GM12878 (cell line): ENCODE results near the gene PIGV. TPM values are rescaled to one million over a fixed set of nuclear protein-coding genes. Genes with fewer than 3 reads are reported as not detected.
A peak's percentile ranks its signal among the peaks of the same experiment; 100 is the strongest.

Experiments used
- BMI1 ChIP-seq: fragments of 450-650 bp; IDR thresholded peaks from 2 replicates; pipeline ENCODE4 v1.6.1; 2016; ENCODE audit warnings: mild to moderate bottlenecking, moderate library complexity, borderline replicate concordance
- CBFB ChIP-seq: IDR thresholded peaks from 2 replicates; pipeline ENCODE4 v1.6.1; 2016; ENCODE audit warnings: antibody characterized with exemption, low read depth
- CHD1 ChIP-seq: IDR thresholded peaks from 2 replicates; pipeline ENCODE4 v1.6.1; 2012; ENCODE audit warnings: low read depth, low read length, improper control_type of control experiment
- CREM ChIP-seq: IDR thresholded peaks from 2 replicates; pipeline ENCODE4 v1.6.1; 2014; ENCODE audit warnings: antibody characterized with exemption, low read depth
- E4F1 ChIP-seq: fragments of 450-650 bp; IDR thresholded peaks from 2 replicates; pipeline ENCODE4 v1.6.1; 2018; ENCODE audit warnings: borderline replicate concordance, mild to moderate bottlenecking; ENCODE audit not compliant: partially characterized antibody
- EGR1 ChIP-seq, 2 experiments: IDR thresholded peaks; 1 replicate in 1 of 2; 2 replicates in 1 of 2; pipeline ENCODE4 v1.6.1; 2011 to 2012; ENCODE audit warnings: low read depth in 2 of 2, low read length in 2 of 2, borderline replicate concordance in 1 of 2, mild to moderate bottlenecking in 1 of 2, moderate library complexity in 1 of 2
- ESRRA ChIP-seq: IDR thresholded peaks from 2 replicates; pipeline ENCODE4 v1.6.1; 2012; ENCODE audit warnings: mild to moderate bottlenecking, low read length, improper control_type of control experiment
- ETV6 ChIP-seq, 2 experiments: fragments of 450-650 bp in 1 of 2; IDR thresholded peaks in 1 of 2; conservative IDR thresholded peaks in 1 of 2; 2 replicates each; pipeline ENCODE4 v1.6.1; 2014; ENCODE audit warnings: antibody characterized with exemption in 1 of 2, borderline replicate concordance in 1 of 2, low read depth in 1 of 2, mild to moderate bottlenecking in 1 of 2, moderate library complexity in 1 of 2
- EZH2 ChIP-seq: IDR thresholded peaks from 2 replicates; pipeline ENCODE4 v1.6.1; 2012; ENCODE audit warnings: low read depth, mild to moderate bottlenecking, control low read depth, inconsistent platforms, low read length, borderline replicate concordance; ENCODE audit not compliant: control insufficient read depth
- GABPA ChIP-seq: IDR thresholded peaks from 2 replicates; pipeline ENCODE4 v1.6.1; 2014; ENCODE audit warnings: antibody characterized with exemption, low read depth, mild to moderate bottlenecking, inconsistent platforms
- HDAC6 ChIP-seq: fragments of 200-600 bp; sonication (generic); IDR thresholded peaks from one replicate; pipeline ENCODE4 v1.8.0; 2017; ENCODE audit warnings: antibody characterized with exemption; ENCODE audit not compliant: unreplicated experiment
- MTA2 ChIP-seq: fragments of 450-650 bp; IDR thresholded peaks from 2 replicates; pipeline ENCODE4 v1.6.1; 2016; ENCODE audit warnings: low read depth, mild to moderate bottlenecking, moderate library complexity
- NBN ChIP-seq: fragments of 450-650 bp; IDR thresholded peaks from 2 replicates; pipeline ENCODE4 v1.6.1; 2016
- NR2F1 ChIP-seq: fragments of 450-650 bp; conservative IDR thresholded peaks from 2 replicates; pipeline ENCODE4 v1.6.1; 2017; ENCODE audit warnings: mild to moderate bottlenecking
- NRF1 ChIP-seq: conservative IDR thresholded peaks from 2 replicates; pipeline ENCODE4 v1.6.1; 2011; ENCODE audit warnings: mild to moderate bottlenecking, low read depth, low read length, improper control_type of control experiment
- PAX5 ChIP-seq: IDR thresholded peaks from 2 replicates; pipeline ENCODE4 v1.6.1; 2011; ENCODE audit warnings: low read depth, low read length, borderline replicate concordance
- POLR2A ChIP-seq: IDR thresholded peaks from 2 replicates; pipeline ENCODE4 v1.6.1; 2011; ENCODE audit warnings: low read depth, mild to moderate bottlenecking, low read length
- TCF3 ChIP-seq: IDR thresholded peaks from 2 replicates; pipeline ENCODE4 v1.6.1; 2012; ENCODE audit warnings: low read depth, mild to moderate bottlenecking, low read length, borderline replicate concordance; ENCODE audit not compliant: insufficient read depth
- WRNIP1 ChIP-seq: IDR thresholded peaks from 2 replicates; pipeline ENCODE4 v1.6.1; 2011; ENCODE audit warnings: low read depth, low read length, improper control_type of control experiment, borderline replicate concordance
- ZBED1 ChIP-seq: IDR thresholded peaks from 2 replicates; pipeline ENCODE4 v1.6.1; 2016; ENCODE audit warnings: borderline replicate concordance
- ZBTB4 ChIP-seq: fragments of 450-650 bp; formaldehyde crosslinking; IDR thresholded peaks from 2 replicates; pipeline ENCODE4 v1.4.0; 2022; ENCODE audit warnings: mild to moderate bottlenecking, moderate library complexity
- polyA plus RNA-seq, 11 experiments: library from polyadenylated mRNA; depleted of rRNA in 4 of 11; unstranded in 6 of 11; stranded (reverse) in 5 of 11; fragments of >200 nt; fragmentation: Nextera tagmentation in 4 of 11; fragmentation: Illumina TruSeq in 1 of 11; extraction: Ambion mirVana in 4 of 11; extraction: Trizol in 1 of 11; gene quantifications; 1 replicate in 1 of 11; 2 replicates in 10 of 11; pipeline versions ENCODE4 v1.2.1 to v1.2.3, GENCODE V29; 2011 to 2016; ENCODE audit warnings: inconsistent platforms in 2 of 11, missing spikeins in 2 of 11, low read depth in 1 of 11
- total RNA-seq, 4 experiments: library from RNA; depleted of rRNA in 3 of 4; stranded (reverse); fragments of >200 nt in 3 of 4; fragmentation: Illumina TruSeq in 1 of 4; extraction: Trizol in 1 of 4; gene quantifications; 2 replicates each; pipeline versions ENCODE4 v1.2.1 to v1.2.3, GENCODE V29; 2013 to 2021
- TF ChIP-seq, protein P1 (sequence below): IDR thresholded peaks from 2 replicates; pipeline ENCODE4 v1.6.1; 2011; ENCODE audit warnings: low read depth, low read length, improper control_type of control experiment, borderline replicate concordance

The PIGV gene
- total and polyA plus RNA-seq, 10 of the 15 experiments (the other 5 are each of a cell fraction or from before 2014, with no cell fraction given) = 8.8 to 18.1 (median 11.9) TPM

DNA sequence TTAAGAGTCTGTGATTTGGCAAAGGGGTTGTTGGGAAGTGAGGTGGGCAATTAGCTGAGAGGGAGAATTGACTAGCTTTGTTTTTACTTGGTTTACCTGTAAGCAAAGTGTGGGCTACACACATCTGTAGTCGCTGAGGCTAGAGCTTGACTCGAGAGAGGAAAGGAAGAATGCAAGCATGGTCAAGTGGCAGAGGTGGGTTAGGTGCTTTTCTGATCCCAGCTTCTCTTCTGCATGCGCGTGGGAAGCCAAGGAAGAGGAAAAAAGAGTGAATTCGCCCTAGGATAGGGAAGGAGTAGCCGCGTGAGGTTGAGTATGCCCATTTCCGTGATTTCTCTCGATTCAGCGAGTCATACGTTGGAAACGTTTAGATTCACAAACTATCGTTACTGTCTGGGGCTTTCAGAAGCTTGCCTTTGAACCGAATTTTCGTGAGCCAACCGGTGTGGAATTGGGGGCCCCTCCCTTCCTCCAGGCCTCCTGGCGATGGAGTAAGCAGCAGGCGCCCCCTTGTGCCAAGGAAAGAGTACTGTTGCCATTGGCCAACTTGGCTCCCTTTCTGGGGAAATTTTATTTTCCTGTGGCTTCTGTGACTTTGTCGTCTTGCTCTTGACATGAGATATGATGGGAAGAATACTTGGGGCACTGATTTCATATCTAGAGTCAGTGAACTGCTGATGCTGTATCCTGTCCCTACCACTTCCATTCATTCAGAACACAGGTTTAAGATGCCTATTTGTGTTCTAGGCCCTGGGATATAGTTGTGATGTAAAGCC lies 1.3 kb downstream of the PIGV start (continued):
- TF ChIP-seq, protein P1, sequence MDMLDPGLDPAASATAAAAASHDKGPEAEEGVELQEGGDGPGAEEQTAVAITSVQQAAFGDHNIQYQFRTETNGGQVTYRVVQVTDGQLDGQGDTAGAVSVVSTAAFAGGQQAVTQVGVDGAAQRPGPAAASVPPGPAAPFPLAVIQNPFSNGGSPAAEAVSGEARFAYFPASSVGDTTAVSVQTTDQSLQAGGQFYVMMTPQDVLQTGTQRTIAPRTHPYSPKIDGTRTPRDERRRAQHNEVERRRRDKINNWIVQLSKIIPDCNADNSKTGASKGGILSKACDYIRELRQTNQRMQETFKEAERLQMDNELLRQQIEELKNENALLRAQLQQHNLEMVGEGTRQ = no peak
- TF ChIP-seq CREM (no peak), EZH2 (no peak), GABPA (no peak), NBN (0 out of 2 replicates have a peak, but pooled peaks have one; percentile 69), CBFB (no peak), CHD1 (no peak), NRF1 (no peak), E4F1 (no peak), MTA2 (0 out of 2 replicates have a peak, but pooled peaks have one; percentile 15), HDAC6 (no peak), ZBED1 (no peak), NR2F1 (no peak), ETV6 (conservative IDR thresholded peaks at IDR 0.05 in 1 of 2, IDR thresholded peaks at IDR 0.05 in 1 of 2; ENCODE audit: borderline replicate concordance in 1 of 2, low read depth in 1 of 2) (no peak), POLR2A (no peak), PAX5 (no peak), BMI1 (no peak), TCF3 (no peak), ESRRA (0 out of 2 replicates have a peak, but pooled peaks have one; percentile 26), WRNIP1 (no peak), ZBTB4 (CRISPR knock-in tag) (no peak), EGR1 (IDR thresholded peaks at IDR 0.05; ENCODE audit: borderline replicate concordance in 1 of 2, low read depth in 2 of 2, low read length in 2 of 2) (no peak)
